Measurements from ENCODE around the gene DTL. TPM values are rescaled to one million over a fixed set of nuclear protein-coding genes. Genes with fewer than 3 reads are reported as not detected.

Gene DTL
- total and polyA plus RNA-seq, 3 experiments from 2014 or later = 0.23 to 86.9 (median 85.0) TPM

DNA sequence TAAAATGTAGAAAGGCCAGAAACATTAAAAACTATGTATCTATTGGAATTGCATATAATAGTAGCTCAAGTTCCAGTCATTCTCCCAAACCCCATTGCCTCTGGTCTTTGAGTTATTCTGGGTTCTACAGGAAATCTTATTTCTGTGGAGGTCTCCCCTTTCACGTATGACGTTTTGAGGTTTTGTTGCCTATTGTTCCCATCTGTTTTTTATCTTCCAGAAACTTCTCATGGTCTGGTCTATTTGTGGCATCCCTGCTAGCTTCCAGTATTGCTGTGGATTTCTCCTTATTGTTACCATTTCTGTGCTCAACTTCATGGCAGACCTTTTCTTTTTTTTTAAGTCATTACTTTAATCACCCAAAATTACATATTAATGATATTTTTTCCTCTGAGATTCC lies 43.3 kb downstream of the DTL start:
- H3K4me3 ChIP-seq (ENCODE audit: low read length) = no peak overlapping the region
- no peaks in the 10 kb centered on the region for H3K4me1 Mint-ChIP-seq
- CTCF ChIA-PET = no interaction called here

DNA sequence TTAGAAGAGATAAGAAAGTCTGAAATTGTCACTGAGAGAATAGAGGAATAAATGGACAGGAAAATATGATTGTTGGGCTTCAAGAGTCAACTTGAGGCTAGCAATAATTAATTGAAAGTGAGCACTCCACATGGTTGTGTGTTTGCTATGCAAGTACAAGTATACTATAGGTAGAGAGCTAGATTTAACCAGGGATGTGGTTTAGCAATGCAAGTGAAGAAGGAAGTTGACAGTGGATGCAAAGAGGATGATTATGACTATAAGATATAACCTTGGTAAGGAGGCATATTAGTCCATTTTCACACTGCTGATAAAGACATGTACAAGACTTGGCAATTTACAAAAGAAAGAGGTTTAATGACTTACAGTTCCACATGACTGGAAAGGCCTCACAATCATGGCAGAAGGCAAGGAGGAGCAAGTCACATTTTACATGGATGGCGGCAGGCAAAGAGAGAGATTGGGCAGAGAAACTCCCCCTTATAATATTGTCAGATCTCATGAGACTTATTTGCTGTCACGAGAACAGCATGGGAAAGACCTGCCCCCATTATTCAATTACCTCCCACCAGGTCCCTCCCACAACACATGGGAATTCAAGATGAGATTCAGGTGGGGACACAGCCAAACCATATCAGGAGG lies 47.3 kb downstream of the DTL start:
- Histone ChIP-seq H3K36me3 (ENCODE audit: insufficient read depth, low read length) (no peaks in the 10 kb centered on the region), H3K27me3 (ENCODE audit: insufficient read depth, low read length, poor library complexity, severe bottlenecking) (no peaks in the 10 kb centered on the region), H3K9me3 (ENCODE audit: low read length) (no peaks in the 10 kb centered on the region), H3K4me1 (ENCODE audit: insufficient read depth, low read length) (no peaks in the 10 kb centered on the region), H3K4me3 (ENCODE audit: low read length) (no peak overlapping the region), H3K27ac (ENCODE audit: low read depth, low read length) (no peak overlapping the region)
- CTCF ChIA-PET = interaction anchor here (0.8 kb wide), 1 partner anchor 208 kb away, joined by 3 read pairs; no protein-coding TSS in a partner anchor
- Mint-ChIP-seq H3K4me3 (no peak overlapping the region), H3K27me3 (no peaks in the 10 kb centered on the region), H3K27ac (no peak overlapping the region), H3K9me3 (no peaks in the 10 kb centered on the region), H3K4me1 (no peaks in the 10 kb centered on the region), H3K36me3 (no peaks in the 10 kb centered on the region)
- no peak for DNase-seq
- POLR2A ChIA-PET = no interaction called here

More for the DNA sequence above, 43.3 kb downstream of the DTL start:
- no peak overlapping the region for H3K27ac Mint-ChIP-seq
- Histone ChIP-seq H3K36me3 (ENCODE audit: insufficient read depth, low read length) (no peaks in the 10 kb centered on the region), H3K4me1 (ENCODE audit: insufficient read depth, low read length) (no peaks in the 10 kb centered on the region), H3K9me3 (ENCODE audit: low read length) (no peaks in the 10 kb centered on the region), H3K27ac (ENCODE audit: low read depth, low read length) (no peak overlapping the region), H3K27me3 (ENCODE audit: insufficient read depth, low read length, poor library complexity, severe bottlenecking) (no peaks in the 10 kb centered on the region)
- no peaks in the 10 kb centered on the region for H3K9me3 Mint-ChIP-seq
- no peak for DNase-seq
- H3K27me3 Mint-ChIP-seq = no peaks in the 10 kb centered on the region
- no peaks in the 10 kb centered on the region for H3K36me3 Mint-ChIP-seq
- POLR2A ChIA-PET = no interaction called here
- H3K4me3 Mint-ChIP-seq = no peak overlapping the region

DNA sequence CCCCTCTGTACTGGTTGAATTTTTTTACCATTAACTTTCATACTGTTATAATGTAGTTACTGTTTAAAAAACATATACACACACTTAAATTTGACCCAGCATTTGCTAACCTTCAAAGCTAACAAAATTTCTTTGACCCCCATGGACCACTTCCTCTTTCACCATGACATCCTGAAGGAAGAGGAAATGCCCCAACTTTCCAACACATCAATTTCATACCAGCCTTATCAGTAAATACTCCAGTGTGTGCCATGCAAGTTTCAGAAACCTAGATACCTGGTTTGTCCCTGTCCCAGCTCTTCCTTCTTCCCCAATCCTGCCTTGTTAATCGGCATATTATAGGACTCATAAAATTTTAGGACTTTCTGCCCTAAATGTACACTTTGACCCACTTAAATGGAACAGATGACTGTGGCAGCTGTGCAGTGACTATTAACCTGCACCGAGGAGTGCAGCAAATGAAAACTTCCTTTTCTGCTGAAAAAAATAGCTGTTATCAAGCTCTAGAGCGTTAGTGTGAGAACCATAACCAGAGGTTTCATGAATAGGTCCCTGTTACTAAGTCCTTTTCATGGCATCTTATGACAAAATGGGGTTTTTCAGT lies 54.1 kb downstream of the DTL start:
- POLR2A ChIA-PET = no interaction called here

DNA sequence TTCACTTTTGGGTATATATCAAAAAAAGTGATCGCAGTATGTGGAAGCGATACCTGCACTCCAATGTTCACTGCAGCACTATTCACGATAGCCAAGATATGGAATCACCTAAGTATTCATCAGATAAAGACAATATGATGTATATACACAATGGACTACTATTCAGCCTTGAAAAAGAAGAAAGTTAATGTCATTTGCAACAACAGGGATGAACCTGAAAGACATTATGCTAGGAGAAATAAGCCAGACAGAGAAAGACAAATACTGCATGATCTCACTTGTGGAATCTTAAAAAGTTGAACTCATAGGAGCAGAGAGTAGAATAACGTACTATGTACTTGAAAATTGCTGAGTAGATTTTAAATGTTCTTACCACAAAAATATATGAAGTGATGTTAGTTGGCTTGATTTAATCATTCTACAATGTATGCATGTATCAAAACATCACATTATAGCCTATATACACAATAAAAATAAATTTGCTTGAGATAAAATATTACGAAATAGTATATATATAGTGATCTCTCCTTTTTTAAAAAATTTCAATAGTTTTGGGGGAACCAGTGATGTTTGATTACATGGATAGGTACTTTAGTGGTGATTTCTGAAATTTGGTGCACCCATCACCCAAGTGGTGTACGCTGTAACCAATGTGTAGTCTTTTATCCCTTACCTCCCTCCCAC lies 56.0 kb downstream of the DTL start:
- Mint-ChIP-seq H3K27ac (no peak overlapping the region), H3K9me3 (peaks cover 0 to 12% (median under 1%) of the 10 kb centered on the region in 5 donors), H3K27me3 (no peaks in the 10 kb centered on the region), H3K4me3 (no peak overlapping the region), H3K4me1 (peaks cover 15 to 22% (median 19%) of the 10 kb centered on the region in 3 donors), H3K36me3 (peaks cover 0 to 17% (median 2%) of the 10 kb centered on the region in 3 donors)
- no peak for DNase-seq
- Histone ChIP-seq H3K27me3 (ENCODE audit: insufficient read depth, low read length, poor library complexity, severe bottlenecking) (no peaks in the 10 kb centered on the region), H3K36me3 (ENCODE audit: insufficient read depth, low read length) (no peaks in the 10 kb centered on the region), H3K9me3 (ENCODE audit: low read length) (no peaks in the 10 kb centered on the region), H3K4me3 (ENCODE audit: low read length) (no peak overlapping the region), H3K4me1 (ENCODE audit: insufficient read depth, low read length) (no peaks in the 10 kb centered on the region), H3K27ac (ENCODE audit: low read depth, low read length) (no peak overlapping the region)
- CTCF ChIA-PET = no interaction called here
- POLR2A ChIA-PET = no interaction called here

More for the DNA sequence above, 54.1 kb downstream of the DTL start:
- peaks cover 10 to 15% (median 14%) of the 10 kb centered on the region in 3 donors for H3K4me1 Mint-ChIP-seq
- H3K27me3 Mint-ChIP-seq = no peaks in the 10 kb centered on the region
- H3K27me3 ChIP-seq (ENCODE audit: insufficient read depth, low read length, poor library complexity, severe bottlenecking) = no peaks in the 10 kb centered on the region
- H3K4me3 ChIP-seq (ENCODE audit: low read length) = no peak overlapping the region
- H3K36me3 ChIP-seq (ENCODE audit: insufficient read depth, low read length) = no peaks in the 10 kb centered on the region
- H3K27ac ChIP-seq (ENCODE audit: low read depth, low read length) = no peak overlapping the region
- no peaks in the 10 kb centered on the region for H3K9me3 ChIP-seq (ENCODE audit: low read length)
- peak overlapping the region in 4 of 8 donors; percentile 7 to 73 (median 59) for H3K27ac Mint-ChIP-seq
- DNase-seq = no peak
- peaks cover 0 to 13% (median 0%) of the 10 kb centered on the region in 3 donors for H3K36me3 Mint-ChIP-seq
- no peaks in the 10 kb centered on the region for H3K4me1 ChIP-seq (ENCODE audit: insufficient read depth, low read length)
- H3K9me3 Mint-ChIP-seq = peaks cover 0 to 4% (median 0%) of the 10 kb centered on the region in 5 donors
- CTCF ChIA-PET = interaction anchor here (1.1 to 1.5 kb wide), 3 partner anchors 13 to 366 kb away, joined by 3 to 4 read pairs (median 3); no protein-coding TSS in a partner anchor
- no peak overlapping the region for H3K4me3 Mint-ChIP-seq

DNA sequence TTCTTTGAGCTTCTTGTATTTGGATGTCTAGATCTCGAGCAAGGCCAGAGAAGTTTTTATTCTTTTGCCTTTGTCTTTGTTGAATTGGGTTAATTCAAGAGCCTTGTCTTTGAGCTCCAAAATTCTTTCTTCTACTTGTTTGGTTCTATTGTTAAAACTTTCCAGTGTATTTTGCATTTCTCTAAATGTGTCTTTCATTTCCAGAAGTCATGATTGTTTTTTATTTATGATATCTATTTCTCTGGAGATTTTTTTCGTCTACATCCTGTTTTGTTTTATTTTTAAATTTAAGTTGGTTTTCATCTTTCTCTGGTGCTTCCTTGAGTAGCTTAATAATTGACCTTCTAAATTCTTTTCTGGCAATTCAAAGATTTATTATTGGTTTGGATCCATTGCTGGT lies 61.8 kb downstream of the DTL start:
- H3K36me3 Mint-ChIP-seq = peaks cover 1 to 42% (median 6%) of the 10 kb centered on the region in 3 donors
- Histone ChIP-seq H3K36me3 (ENCODE audit: insufficient read depth, low read length) (no peaks in the 10 kb centered on the region), H3K4me1 (ENCODE audit: insufficient read depth, low read length) (no peaks in the 10 kb centered on the region), H3K27ac (ENCODE audit: low read depth, low read length) (no peak overlapping the region), H3K4me3 (ENCODE audit: low read length) (no peak overlapping the region), H3K9me3 (ENCODE audit: low read length) (peaks cover 5% of the 10 kb centered on the region), H3K27me3 (ENCODE audit: insufficient read depth, low read length, poor library complexity, severe bottlenecking) (no peaks in the 10 kb centered on the region)
- ChIA-PET CTCF (no interaction called here), POLR2A (no interaction called here)
- H3K9me3 Mint-ChIP-seq = peaks cover 7 to 19% (median 9%) of the 10 kb centered on the region in 5 donors
- peak overlapping the region in 1 of 8 donors; percentile 32 for H3K27ac Mint-ChIP-seq
- H3K4me3 Mint-ChIP-seq = no peak overlapping the region
- H3K27me3 Mint-ChIP-seq = no peaks in the 10 kb centered on the region
- peaks cover 0 to 9% (median 9%) of the 10 kb centered on the region in 3 donors for H3K4me1 Mint-ChIP-seq
- no peak for DNase-seq

DNA sequence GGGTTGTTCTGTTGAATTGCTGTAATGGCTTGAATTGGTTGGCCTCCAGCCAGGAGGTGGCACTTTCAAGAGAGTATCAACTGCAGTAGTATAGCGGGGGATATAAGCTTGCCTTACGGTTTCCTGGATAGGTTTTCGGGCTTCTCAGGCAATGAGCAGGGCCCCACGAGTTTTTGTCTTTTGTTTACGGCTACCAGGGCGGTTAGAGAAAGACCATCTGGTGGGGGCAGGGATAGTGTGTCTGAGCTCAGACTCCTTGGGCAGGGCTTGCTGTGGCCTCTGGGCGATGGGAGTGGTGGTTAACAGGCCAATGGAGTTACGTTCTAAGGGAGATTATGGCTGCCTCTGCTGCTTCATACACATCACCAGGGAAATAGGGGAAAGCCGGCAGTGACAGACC lies 62.8 kb downstream of the DTL start:
- Histone ChIP-seq H3K9me3 (ENCODE audit: low read length) (peaks cover 5% of the 10 kb centered on the region), H3K4me1 (ENCODE audit: insufficient read depth, low read length) (no peaks in the 10 kb centered on the region), H3K4me3 (ENCODE audit: low read length) (no peak overlapping the region), H3K27ac (ENCODE audit: low read depth, low read length) (no peak overlapping the region), H3K27me3 (ENCODE audit: insufficient read depth, low read length, poor library complexity, severe bottlenecking) (no peaks in the 10 kb centered on the region), H3K36me3 (ENCODE audit: insufficient read depth, low read length) (no peaks in the 10 kb centered on the region)
- H3K27me3 Mint-ChIP-seq = no peaks in the 10 kb centered on the region
- POLR2A ChIA-PET = no interaction called here
- peaks cover 7 to 19% (median 9%) of the 10 kb centered on the region in 5 donors for H3K9me3 Mint-ChIP-seq
- H3K27ac Mint-ChIP-seq = no peak overlapping the region
- peaks cover 1 to 37% (median 6%) of the 10 kb centered on the region in 3 donors for H3K36me3 Mint-ChIP-seq
- CTCF ChIA-PET = no interaction called here
- no peak overlapping the region for H3K4me3 Mint-ChIP-seq
- DNase-seq = no peak
- H3K4me1 Mint-ChIP-seq = peaks cover 0 to 9% (median 9%) of the 10 kb centered on the region in 3 donors

DNA sequence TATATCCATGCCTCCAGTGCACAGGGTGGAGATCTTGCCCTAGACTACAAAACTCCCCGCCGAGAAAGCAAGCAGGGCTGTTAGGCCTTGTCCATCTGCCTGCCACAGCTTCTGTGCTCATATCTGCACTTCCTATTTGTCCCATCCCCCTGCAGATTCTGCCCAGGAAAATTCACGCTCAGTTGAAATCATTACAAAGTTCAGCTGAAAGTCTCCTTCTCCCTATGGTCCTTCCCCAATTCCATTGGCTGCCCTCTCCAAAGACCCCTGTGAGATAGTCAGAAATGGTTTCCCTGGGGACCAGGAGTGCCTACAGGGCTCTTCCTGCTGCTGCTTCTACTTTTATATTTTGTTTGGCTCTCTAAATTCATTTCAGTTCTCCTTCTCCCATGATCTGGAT lies 63.2 kb downstream of the DTL start:
- Mint-ChIP-seq H3K36me3 (peaks cover 1 to 37% (median 6%) of the 10 kb centered on the region in 3 donors), H3K4me1 (peaks cover 0 to 12% (median 9%) of the 10 kb centered on the region in 3 donors), H3K27me3 (no peaks in the 10 kb centered on the region), H3K27ac (no peak overlapping the region), H3K4me3 (peak overlapping the region in 1 of 7 donors; percentile 14), H3K9me3 (peaks cover 7 to 19% (median 9%) of the 10 kb centered on the region in 5 donors)
- H3K4me3 ChIP-seq (ENCODE audit: low read length) = no peak overlapping the region
- no peaks in the 10 kb centered on the region for H3K27me3 ChIP-seq (ENCODE audit: insufficient read depth, low read length, poor library complexity, severe bottlenecking)
- POLR2A ChIA-PET = no interaction called here
- CTCF ChIA-PET = no interaction called here
- DNase-seq = no peak
- peaks cover 5% of the 10 kb centered on the region for H3K9me3 ChIP-seq (ENCODE audit: low read length)
- H3K27ac ChIP-seq (ENCODE audit: low read depth, low read length) = no peak overlapping the region
- no peaks in the 10 kb centered on the region for H3K36me3 ChIP-seq (ENCODE audit: insufficient read depth, low read length)
- no peaks in the 10 kb centered on the region for H3K4me1 ChIP-seq (ENCODE audit: insufficient read depth, low read length)

DNA sequence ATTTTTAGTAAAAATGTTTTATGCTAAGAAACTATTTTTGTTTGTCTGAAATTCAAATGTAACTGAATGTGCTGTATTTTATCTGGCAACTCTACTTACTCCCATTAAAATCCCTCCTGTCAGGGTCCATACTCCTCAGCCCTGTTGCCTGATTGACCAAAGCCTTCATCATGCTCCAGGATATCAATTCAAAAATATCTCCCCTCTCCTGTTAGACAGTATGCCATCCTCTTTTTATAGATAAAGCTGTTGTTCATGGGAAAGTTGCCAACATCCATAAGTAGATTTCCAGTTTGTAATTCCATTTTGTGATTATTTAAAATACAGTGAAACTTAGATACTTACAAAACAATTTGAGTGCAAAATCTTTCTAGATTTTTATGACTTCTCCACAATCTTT lies 65.7 kb downstream of the DTL start:
- POLR2A ChIA-PET = no interaction called here
- Mint-ChIP-seq H3K27ac (no peak overlapping the region), H3K4me3 (no peak overlapping the region), H3K9me3 (peaks cover 7 to 18% (median 9%) of the 10 kb centered on the region in 5 donors), H3K4me1 (peaks cover 0 to 12% (median 2%) of the 10 kb centered on the region in 3 donors), H3K27me3 (no peaks in the 10 kb centered on the region), H3K36me3 (peaks cover 1 to 28% (median 6%) of the 10 kb centered on the region in 3 donors)
- CTCF ChIA-PET = interaction anchor here (0.6 kb wide), 1 partner anchor 236 kb away, joined by 3 read pairs; no protein-coding TSS in a partner anchor
- Histone ChIP-seq H3K4me3 (ENCODE audit: low read length) (no peak overlapping the region), H3K36me3 (ENCODE audit: insufficient read depth, low read length) (no peaks in the 10 kb centered on the region), H3K27ac (ENCODE audit: low read depth, low read length) (no peak overlapping the region), H3K9me3 (ENCODE audit: low read length) (peaks cover 5% of the 10 kb centered on the region), H3K4me1 (ENCODE audit: insufficient read depth, low read length) (no peaks in the 10 kb centered on the region), H3K27me3 (ENCODE audit: insufficient read depth, low read length, poor library complexity, severe bottlenecking) (no peaks in the 10 kb centered on the region)
- no peak for DNase-seq
